ENCODE measurements around the gene TRAP1.
"Not testable (repeated sequence)": the region's sequence is repeated elsewhere in the genome, so short reads cannot be mapped to it uniquely, and the experiment has no call there.

The TRAP1 gene

DNA sequence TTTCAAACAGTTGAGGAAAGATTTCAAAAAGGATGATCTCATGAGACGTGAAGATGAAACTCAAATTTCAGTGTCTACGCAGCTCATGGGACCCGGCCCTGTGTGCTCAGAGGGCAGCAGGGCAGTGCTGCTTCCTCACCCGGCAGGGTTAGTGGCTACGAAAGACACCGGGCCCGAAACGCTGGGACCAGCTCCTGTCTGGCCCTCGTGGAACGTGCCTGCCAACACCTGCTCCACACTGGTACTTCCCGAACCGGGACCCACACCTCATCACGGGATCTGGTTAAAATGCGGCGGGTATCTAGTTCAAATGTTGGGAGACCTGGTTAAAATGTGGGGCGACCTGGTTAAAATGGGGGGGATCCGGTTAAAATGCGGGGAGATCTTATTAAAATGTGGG is 44.1 kb downstream of the TRAP1 start:
- DNase-seq (ENCODE audit: low read depth): no peak

DNA sequence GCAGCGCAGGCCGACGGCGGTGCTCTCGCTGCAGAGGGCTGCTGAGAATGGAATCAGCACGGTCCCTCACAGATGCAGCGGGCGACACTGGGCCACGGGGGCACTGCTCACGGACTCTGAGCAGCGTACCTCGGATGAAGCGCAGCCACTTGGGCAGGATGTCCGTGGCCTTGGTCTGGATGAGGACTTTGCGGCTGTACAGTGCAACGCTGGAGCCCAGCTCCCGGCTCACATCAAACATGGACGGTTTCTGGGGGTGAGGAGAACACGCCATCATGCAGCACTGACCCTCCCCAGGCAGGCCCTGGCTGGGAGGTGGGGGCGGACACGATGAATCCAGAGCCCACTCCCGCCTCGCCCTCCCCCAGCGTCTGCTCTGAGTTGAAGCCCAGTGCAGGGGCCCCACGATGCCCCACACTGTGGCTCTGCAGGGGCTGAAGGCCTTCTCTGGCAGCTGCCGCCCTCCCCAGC is 44.7 kb downstream of the TRAP1 start:
- DNase-seq (ENCODE audit: low read depth): no peak

DNA sequence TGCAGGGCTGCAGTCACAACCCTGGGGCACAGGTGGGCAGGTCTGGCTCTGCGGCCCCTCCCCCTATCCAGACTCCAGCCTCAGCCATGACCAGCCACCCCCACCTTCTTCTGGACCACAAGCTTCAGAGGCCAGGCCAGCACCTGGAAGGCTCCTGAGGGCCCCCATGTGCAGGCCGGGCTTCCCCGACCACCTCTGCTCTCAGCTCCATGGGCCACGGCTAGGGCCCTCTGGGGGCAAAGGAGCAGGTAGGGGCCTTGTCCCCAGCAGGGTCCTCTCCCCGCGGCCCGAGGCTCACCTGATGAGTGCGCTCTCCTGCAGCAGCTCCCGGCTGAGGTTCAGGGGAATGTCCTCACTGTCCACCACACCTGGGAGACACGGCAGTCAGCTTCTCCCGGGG is 45.9 kb downstream of the TRAP1 start:
- DNase-seq (ENCODE audit: low read depth): no peak

DNA sequence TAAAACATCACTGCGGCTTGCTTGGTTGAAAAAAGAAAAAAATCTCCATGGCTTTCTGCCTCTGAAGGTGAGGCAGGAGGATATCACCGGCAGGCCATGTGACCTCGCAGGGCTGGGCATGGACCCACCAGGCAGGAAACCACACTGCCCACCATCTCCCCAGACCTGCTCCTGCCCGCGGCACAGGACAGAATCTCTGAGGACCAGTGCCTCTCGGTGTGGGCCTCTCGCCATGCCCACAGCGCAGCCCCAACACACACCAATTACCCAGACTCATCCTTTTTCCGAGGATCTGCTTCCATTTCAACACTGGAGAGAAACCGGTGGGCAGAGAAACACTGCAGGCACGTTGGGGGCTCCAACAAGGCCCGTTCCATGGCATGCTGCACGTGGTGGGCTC is 46.6 kb downstream of the TRAP1 start:
- no peak for DNase-seq (ENCODE audit: low read depth)

DNA sequence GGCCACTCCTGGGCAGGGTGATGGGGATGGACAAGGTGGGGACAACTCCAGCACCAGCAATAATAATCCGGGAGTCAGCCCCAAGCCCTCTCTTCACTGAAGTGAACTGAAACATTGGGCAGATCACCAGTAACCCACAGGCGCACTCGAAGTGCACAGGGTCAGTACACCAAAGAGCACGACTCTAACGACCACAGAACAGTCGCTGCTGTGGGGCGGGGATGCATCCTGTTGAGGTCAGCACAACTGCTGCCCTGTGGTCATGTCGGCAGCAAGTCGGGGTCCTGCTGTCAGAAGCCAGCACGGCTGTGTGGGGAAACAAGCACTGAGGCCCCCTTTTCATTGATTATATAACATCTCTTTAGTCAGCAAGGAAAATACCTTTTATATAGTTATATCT is 48.2 kb downstream of the TRAP1 start:
- no peak for DNase-seq (ENCODE audit: low read depth)

DNA sequence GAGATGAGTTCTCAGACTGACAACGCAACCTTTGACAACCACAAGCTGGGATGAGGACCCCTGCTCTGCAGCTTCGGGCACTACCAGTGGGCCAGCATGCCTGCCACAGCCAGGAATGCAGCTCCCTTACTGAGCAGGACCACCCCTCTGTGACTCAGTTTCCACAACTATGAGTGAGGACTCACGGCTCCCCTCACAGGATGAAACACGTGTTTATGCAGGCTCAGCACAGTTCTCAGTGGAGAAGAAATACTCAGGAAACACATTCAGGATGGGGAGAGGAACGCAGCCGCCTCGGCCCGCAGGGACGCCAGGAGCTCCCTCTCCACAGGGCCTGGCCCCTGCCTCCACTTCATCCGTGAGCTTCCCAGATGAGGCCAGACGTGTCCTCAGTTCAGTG is 48.7 kb downstream of the TRAP1 start:
- no peak for DNase-seq (ENCODE audit: low read depth)

DNA sequence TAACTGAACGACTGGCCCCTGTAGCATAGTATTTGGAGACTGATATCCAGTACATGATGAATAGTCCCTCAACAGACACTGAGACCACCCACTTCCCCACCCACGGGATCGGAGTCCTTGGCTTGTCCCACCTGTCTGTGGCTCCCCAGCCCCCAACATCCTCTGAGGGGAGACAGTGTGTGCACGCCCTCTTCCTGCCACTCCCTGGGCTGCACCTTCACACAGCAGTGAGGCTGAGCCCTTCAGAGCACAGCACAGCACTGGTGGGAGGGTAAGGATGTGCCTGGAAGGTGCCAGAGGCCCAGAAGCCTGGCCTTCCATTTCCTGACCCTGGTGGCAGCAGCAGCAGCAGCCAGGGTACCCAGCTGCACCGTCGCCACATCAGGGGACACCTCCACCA is 51.8 kb downstream of the TRAP1 start:
- DNase-seq (ENCODE audit: low read depth): no peak

DNA sequence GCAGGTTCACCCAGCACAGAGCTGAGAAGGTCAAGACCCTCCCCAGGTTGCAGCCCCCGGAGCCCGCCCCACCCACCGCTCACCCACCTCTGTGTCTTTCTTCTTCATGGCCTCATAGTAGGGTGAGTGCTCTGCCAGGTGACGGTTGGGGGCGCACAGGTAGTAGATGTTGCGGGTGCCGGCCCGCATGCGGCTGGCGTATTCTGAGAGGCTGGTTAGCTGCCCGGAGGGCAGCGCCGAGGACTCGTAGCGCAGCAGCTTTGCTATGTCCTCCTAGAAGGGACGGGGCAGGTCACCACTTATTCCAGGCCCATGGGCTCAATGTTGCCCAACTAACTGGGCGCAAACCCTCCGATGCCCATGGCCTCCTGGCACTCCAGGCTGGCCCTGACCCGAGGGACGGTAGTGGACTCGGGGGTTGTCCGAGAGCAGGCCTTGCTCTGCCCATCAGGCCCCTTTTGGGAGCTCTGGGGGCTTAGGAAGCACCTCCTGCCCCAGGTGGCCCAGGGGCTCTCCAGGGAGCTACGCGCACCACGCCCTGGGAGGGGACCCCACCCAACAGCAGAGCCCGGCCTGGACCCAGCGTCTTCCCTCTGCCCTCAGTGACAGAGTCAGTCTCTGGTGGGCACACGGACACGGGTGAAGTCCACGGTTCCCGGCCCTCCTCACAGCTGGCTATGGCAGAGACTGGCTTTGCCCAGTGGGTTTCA is 53.0 kb downstream of the TRAP1 start:
- no peak for DNase-seq (ENCODE audit: low read depth)

DNA sequence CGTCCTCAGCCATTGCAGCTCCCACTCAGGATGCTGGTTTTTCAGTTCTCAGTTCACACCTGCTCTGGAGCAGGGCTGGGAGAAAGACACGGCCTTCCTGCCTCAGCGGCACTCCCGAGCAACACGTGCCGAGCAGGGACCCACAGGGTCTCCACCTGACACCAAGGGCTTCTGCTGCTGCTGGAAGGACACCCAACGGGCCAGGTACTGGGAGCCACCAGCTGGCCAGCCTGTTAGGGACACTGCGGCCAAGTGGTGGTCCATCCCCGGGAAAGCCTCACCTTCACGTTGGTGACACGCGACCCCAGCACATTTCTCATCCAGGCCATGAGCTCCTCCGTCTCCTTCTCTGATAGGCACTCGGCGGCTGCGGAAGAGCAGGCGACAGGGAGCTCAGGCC is 54.7 kb downstream of the TRAP1 start:
- DNase-seq (ENCODE audit: low read depth): no peak

DNA sequence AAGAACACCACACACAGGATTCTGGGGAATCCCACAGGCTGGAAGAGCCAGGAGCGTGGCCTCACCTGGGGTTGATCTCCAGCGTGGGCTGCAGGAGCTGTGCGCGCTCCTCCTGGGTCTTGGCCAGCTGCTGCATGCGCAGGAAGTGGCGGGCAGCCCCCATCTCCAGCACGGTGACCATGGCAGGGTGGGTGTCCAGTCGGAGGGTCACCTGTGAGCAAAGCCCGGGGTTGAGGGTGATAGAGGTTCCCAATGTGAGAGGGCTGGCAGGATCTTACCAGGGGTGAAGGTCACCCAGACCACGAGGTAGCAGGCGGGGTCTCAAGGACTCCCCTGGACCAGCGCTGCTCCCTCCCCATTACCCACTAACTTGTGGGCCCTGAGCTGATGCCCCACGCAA is 55.4 kb downstream of the TRAP1 start:
- no peak for DNase-seq (ENCODE audit: low read depth)

DNA sequence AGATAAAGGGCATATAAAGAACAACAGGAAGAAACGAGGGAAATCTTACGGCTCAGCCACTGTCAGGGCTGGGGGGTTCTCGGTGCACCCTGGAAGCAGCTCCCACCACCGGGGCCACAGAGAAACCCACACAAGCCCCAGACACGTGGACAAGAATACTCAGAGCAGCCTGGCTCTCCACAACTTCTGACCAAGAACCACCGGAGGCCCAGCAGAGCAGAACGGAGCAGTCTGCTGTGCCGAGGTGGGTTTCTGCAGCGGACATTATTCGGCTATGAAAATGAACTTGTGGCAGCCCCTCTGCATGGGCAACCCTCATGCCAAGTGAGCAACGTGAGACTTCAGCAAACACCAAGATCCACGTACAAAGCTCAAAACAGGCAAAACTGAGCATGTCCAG is 56.0 kb downstream of the TRAP1 start:
- DNase-seq (ENCODE audit: low read depth): no peak

DNA sequence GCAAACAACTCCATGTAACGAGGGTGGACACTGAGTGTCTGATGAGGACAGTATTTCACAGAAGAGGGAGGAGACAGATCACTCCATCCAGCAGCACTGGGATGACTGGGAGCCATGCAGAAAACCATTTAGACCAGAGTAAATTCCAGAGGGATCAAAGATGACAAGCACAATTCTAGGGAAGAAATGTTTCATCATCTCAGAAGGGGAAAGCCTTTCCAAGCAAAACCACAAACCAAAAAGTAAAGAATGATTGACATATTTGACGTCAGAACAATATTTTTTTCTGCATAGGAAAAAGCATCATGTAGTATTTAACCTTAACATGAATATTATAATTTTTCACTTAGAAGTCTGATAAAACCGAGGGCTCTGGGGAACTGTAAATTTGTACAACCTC is 58.1 kb downstream of the TRAP1 start:
- DNase-seq (ENCODE audit: low read depth): no peak

DNA sequence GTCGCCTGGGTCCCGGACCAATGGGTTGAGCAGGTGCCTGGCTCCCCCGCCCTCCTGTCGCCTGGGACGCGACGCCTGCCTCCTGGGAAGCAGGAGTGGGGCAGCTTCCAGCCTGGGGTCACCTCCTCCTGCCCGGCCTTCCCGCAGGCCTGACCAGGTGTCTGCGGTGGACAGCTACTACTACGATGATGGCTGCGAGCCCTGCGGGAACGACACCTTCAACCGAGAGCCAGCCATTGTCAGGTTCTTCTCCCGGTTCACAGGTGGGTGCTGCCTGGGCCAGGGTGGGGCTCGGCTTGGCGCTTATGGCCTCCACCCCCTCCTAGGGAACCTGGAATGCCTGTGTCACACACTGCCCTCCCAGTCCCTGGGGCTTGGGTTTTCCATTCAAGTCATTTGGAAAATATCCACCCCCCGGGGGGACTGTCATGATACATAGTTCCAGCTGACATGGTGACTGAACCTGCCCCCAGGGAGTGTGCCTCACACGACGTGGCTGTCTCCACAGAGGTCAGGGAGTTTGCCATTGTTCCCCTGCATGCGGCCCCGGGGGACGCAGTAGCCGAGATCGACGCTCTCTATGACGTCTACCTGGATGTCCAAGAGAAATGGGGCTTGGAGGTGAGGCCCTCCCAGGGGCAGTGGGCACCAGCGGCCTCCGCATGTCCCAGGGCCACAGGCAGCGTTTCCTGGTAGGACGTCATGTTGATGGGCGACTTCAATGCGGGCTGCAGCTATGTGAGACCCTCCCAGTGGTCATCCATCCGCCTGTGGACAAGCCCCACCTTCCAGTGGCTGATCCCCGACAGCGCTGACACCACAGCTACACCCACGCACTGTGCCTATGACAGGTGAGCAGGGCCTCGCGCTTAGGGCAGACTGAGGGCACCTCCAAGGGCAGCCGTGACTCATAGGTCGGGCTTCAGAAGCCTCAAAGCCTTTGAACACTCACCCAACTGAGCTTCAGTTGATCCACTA is 60.5 kb downstream of the TRAP1 start:
- no peak for DNase-seq (ENCODE audit: low read depth)

DNA sequence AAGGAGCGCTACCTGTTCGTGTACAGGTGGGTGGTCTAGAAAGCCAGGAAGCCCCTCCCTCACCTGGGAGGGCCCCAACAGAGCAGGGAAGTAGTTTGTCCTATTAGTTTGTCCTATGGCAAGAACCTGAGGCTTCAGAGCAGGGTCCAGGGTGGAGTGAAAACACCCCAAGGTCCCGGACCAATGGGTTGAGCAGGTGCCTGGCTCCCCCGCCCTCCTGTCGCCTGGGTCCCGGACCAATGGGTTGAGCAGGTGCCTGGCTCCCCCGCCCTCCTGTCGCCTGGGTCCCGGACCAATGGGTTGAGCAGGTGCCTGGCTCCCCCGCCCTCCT is 61.2 kb downstream of the TRAP1 start:
- DNase-seq (ENCODE audit: low read depth): not testable (repeated sequence)

DNA sequence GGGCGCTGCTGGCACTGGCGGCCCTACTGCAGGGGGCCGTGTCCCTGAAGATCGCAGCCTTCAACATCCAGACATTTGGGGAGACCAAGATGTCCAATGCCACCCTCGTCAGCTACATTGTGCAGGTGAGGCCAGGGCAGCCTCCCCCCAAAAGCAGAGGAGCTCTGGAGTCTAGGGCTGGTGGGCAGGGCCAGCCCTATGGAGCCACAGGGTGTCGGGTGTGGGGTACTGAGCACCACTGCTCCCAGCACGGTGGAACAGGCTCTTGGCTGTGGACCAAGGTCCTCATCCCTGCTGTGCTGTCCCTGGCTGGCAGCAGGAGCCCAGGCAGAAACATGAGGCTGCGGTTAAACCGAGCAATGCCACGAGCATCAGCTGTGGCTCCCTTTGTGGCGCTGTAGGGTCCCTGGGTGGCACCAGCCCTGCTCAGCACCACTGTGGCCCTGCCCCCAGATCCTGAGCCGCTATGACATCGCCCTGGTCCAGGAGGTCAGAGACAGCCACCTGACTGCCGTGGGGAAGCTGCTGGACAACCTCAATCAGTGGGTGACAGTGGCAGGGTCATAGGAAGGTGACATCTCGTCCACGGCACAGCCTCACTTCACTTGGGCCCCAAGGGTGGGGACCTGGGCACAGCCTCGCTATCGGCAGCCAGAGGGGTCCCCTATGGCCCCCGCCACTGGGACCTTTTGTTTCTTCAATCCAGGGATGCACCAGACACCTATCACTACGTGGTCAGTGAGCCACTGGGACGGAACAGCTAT is 61.7 kb downstream of the TRAP1 start:
- no peak for DNase-seq (ENCODE audit: low read depth)

DNA sequence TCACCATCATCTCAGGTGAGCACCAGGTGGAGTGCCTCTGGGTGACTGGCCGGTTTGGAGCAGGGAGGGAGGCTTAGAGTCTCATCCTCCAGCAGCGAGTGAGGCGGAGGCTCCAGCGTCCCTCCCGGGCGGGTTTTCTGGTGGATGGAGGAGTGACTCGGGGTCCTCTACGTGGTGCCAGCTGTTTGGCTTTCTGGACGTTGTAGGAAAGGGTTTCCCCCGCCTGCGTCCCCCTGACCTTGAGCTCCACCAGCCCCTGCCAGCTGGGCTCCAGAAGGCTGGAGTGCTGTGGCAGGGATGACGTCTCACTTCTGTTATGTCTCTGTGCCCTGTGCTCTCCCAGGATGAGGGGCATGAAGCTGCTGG is 62.3 kb downstream of the TRAP1 start:
- DNase-seq (ENCODE audit: low read depth): no peak

DNA sequence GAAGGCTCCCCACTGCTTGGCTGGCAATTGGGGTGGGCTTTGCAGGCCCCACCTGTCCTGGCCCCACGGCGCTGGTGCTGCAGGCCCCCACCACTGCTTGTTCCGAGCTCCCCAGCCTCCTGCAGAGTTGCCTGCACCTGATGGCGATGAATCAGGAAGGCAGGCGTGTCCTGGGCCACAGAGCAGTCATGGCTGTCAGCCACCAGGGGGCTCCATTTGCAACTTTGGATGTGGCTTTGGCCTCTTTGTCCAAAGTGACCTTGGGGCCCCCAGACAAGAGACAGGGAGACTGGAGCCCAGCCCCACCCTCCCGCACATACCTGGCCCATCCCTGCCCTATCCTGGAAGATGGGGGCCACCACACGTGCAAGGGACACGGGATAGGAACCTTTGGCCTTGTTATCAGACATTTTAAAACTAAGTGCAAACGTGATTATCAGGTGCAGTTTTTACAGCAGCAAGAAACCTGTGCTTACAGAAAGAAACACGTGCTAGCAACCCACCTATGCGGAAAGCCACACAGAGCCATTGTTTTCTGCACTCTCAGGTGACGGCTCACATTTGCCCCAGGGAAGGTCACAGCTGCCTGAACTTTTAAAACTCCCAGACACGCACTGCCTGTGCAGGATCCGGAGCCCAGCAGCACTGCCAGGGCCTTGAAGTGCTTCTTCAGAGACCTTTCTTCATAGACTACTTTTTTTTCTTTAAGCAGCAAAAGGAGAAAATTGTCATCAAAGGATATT is 62.9 kb downstream of the TRAP1 start, which contains the start of gene DNASE1:
Gene DNASE1, plus strand, starts transcription at position 443 of the 743 bp plus-strand sequence. CDS start 683 bp downstream, outside the sequence.
- no peak for DNase-seq (ENCODE audit: low read depth)

DNA sequence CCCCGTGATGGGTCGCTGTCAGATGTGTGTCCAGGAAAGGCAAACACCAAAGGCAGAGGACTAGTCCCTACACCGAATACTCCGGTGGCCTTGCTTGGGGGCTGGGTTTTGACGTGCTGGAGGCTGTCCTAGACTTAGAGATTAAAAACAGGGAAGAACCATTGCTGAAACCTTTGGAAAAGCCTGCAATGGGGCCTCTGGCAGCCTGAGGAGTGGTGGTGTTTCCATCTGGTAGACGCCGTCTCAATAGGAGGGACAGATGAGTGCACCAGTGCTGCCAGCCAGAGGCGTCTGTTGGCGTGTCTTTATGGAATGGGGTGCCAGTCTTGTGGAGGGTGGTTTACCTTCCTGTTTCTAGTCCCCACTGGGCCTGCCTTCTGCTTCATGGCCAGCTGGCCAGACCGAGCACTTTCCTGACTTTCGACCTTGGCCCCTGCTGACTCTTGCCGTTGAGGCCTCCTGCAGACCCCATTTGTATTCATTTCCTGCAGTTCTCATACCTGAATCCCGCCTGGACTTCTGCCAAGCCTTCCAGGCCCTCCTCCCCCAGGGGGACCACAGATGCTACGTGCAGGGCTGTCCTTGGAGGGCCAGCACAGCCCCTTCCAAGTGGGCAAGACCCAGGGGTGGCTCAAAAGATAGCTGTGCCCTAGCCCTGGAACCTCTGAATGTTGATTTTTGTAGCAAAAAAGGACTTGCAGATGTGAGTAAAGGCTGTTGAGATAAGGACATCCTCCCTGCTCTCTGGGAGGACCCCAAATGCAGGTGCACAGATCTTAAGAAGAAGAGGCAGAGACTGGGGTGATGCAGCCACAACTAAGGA is 64.7 kb downstream of the TRAP1 start:
- no peak for DNase-seq (ENCODE audit: low read depth)

DNA sequence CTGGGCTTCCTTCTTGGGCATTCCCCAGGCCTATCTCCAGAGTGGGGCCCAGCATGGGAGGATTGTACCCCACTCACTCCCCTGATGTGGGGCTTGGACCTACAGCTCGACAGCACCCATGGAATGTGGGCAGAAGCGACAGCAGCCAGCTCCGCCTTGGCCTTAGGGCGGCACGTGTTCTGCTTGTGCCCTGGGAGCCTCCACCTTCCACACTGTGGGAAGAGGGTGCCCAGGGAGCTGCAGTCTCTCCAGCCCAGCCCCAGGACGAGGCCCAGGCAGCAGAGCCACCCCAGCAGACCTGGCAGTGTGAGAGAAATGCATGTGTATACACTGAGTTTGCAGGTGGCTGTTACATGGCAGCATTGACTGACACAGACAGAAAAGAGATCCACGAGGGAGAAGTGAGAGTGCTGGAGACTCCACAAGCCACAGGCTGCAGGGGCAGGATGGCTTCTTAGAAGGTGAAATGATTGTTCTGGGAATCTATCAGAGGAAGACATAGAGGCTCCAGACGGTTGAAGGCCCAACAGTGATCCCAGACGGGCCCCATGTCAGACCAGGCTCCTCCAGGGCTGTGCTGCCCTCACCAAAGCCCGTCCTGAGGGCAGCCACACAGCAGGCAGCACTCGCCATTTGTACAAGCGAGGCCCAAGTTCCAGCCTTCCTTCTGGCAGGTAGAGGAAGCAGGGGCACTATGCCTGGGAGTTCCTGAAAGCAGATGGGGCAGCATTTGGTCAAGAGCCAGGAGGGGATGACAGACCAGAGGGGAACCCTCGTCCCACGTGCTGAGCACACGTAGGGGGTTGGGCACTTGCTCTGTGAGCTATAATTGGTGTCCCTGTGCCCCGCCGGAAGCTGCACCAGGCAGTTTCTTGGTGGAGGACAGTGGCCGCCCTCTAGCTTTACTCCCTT is 65.6 kb downstream of the TRAP1 start:
- no peak for DNase-seq (ENCODE audit: low read depth)
